ENCODE results near the gene BANP. TPM values are rescaled to one million over a fixed set of nuclear protein-coding genes. Genes with fewer than 3 reads are reported as not detected.
"Not testable (repeated sequence)": the region's sequence is repeated elsewhere in the genome, so short reads cannot be mapped to it uniquely, and the experiment has no call there.

BANP gene
- total and polyA plus RNA-seq, 2 experiments from 2014 or later = 22.8 to 23.8 TPM

GRCh38 chr16:88092791-88093555 lies 141.7 kb downstream of the BANP start:
- H3K27me3 ChIP-seq; H3K27ac ChIP-seq; H3K79me2 ChIP-seq; H3K9me3 ChIP-seq (ENCODE audit: low read depth); H3K4me3 ChIP-seq; H3K9me2 ChIP-seq (replicated peaks; ENCODE audit: insufficient read depth); H3K36me3 ChIP-seq (replicated peaks; ENCODE audit: insufficient read depth, low read depth); DNase-seq (ENCODE audit: low spot score); H2AFZ ChIP-seq; H3K4me2 ChIP-seq; H3K4me1 ChIP-seq (ENCODE audit: insufficient read depth); H4K20me1 ChIP-seq (ENCODE audit: insufficient read depth, poor library complexity, severe bottlenecking): not testable (repeated sequence)
- WGBS (ENCODE audit: low lambda C conversion rate, missing lambda C conversion rate) = 88% methylated on average over 14 of the region's 34 CpGs

- not testable (repeated sequence) for H3K9me3 ChIP-seq (ENCODE audit: low read depth); H2AFZ ChIP-seq; H4K20me1 ChIP-seq (ENCODE audit: insufficient read depth, poor library complexity, severe bottlenecking); H3K4me2 ChIP-seq; H3K4me1 ChIP-seq (ENCODE audit: insufficient read depth); H3K27me3 ChIP-seq; H3K9me2 ChIP-seq (replicated peaks; ENCODE audit: insufficient read depth); H3K27ac ChIP-seq; DNase-seq (ENCODE audit: low spot score); H3K79me2 ChIP-seq; H3K36me3 ChIP-seq (replicated peaks; ENCODE audit: insufficient read depth, low read depth); H3K4me3 ChIP-seq
- 92% methylated on average over 22 of the region's 25 CpGs for WGBS (ENCODE audit: low lambda C conversion rate, missing lambda C conversion rate)
Measured at GRCh38 chr16:88093556-88094252, 142.5 kb downstream of the BANP start.

GRCh38 chr16:88094253-88094575 lies 143.0 kb downstream of the BANP start:
- H3K4me1 ChIP-seq (ENCODE audit: insufficient read depth); H3K27me3 ChIP-seq; H3K4me3 ChIP-seq; H3K9me3 ChIP-seq (ENCODE audit: low read depth); H2AFZ ChIP-seq; H3K79me2 ChIP-seq; H3K4me2 ChIP-seq; H4K20me1 ChIP-seq (ENCODE audit: insufficient read depth, poor library complexity, severe bottlenecking); H3K36me3 ChIP-seq (replicated peaks; ENCODE audit: insufficient read depth, low read depth); DNase-seq (ENCODE audit: low spot score); H3K9me2 ChIP-seq (replicated peaks; ENCODE audit: insufficient read depth); H3K27ac ChIP-seq: not testable (repeated sequence)
- 90% methylated on average over 15 of the region's 17 CpGs for WGBS (ENCODE audit: low lambda C conversion rate, missing lambda C conversion rate)

GRCh38 chr16:88094900-88095299 lies 143.7 kb downstream of the BANP start:
- not testable (repeated sequence) for DNase-seq (ENCODE audit: low spot score); H2AFZ ChIP-seq; H3K9me3 ChIP-seq (ENCODE audit: low read depth); H3K4me2 ChIP-seq; H3K4me3 ChIP-seq; H3K79me2 ChIP-seq; H3K27ac ChIP-seq; H3K9me2 ChIP-seq (replicated peaks; ENCODE audit: insufficient read depth); H3K4me1 ChIP-seq (ENCODE audit: insufficient read depth); H4K20me1 ChIP-seq (ENCODE audit: insufficient read depth, poor library complexity, severe bottlenecking); H3K36me3 ChIP-seq (replicated peaks; ENCODE audit: insufficient read depth, low read depth); H3K27me3 ChIP-seq
- 96% methylated on average over 3 of the region's 3 CpGs for WGBS (ENCODE audit: low lambda C conversion rate, missing lambda C conversion rate)

- H3K27ac ChIP-seq = not testable (repeated sequence)
Measured at GRCh38 chr16:88096659-88097058, 145.4 kb downstream of the BANP start.

GRCh38 chr16:88098731-88099562 lies 147.7 kb downstream of the BANP start:
- H3K36me3 ChIP-seq (replicated peaks; ENCODE audit: insufficient read depth, low read depth); H3K27ac ChIP-seq; H3K9me3 ChIP-seq (ENCODE audit: low read depth); H3K9me2 ChIP-seq (replicated peaks; ENCODE audit: insufficient read depth); H3K4me3 ChIP-seq; H2AFZ ChIP-seq; DNase-seq (ENCODE audit: low spot score); H3K79me2 ChIP-seq; H3K27me3 ChIP-seq; H4K20me1 ChIP-seq (ENCODE audit: insufficient read depth, poor library complexity, severe bottlenecking); H3K4me1 ChIP-seq (ENCODE audit: insufficient read depth); H3K4me2 ChIP-seq: not testable (repeated sequence)
- WGBS (ENCODE audit: low lambda C conversion rate, missing lambda C conversion rate) = 90% methylated on average over 25 of the region's 25 CpGs

More at GRCh38 chr16:88096659-88097058, 145.4 kb downstream of the BANP start:
- not testable (repeated sequence) for DNase-seq (ENCODE audit: low spot score); H3K4me2 ChIP-seq; H2AFZ ChIP-seq; H3K9me2 ChIP-seq (replicated peaks; ENCODE audit: insufficient read depth); H3K9me3 ChIP-seq (ENCODE audit: low read depth); H3K4me3 ChIP-seq; H3K79me2 ChIP-seq; H4K20me1 ChIP-seq (ENCODE audit: insufficient read depth, poor library complexity, severe bottlenecking); H3K4me1 ChIP-seq (ENCODE audit: insufficient read depth); H3K36me3 ChIP-seq (replicated peaks; ENCODE audit: insufficient read depth, low read depth); H3K27me3 ChIP-seq
- 94% methylated on average over 2 of the region's 2 CpGs for WGBS (ENCODE audit: low lambda C conversion rate, missing lambda C conversion rate)
